ENCODE measurements around the gene TMEM61.

TMEM61 gene

DNA sequence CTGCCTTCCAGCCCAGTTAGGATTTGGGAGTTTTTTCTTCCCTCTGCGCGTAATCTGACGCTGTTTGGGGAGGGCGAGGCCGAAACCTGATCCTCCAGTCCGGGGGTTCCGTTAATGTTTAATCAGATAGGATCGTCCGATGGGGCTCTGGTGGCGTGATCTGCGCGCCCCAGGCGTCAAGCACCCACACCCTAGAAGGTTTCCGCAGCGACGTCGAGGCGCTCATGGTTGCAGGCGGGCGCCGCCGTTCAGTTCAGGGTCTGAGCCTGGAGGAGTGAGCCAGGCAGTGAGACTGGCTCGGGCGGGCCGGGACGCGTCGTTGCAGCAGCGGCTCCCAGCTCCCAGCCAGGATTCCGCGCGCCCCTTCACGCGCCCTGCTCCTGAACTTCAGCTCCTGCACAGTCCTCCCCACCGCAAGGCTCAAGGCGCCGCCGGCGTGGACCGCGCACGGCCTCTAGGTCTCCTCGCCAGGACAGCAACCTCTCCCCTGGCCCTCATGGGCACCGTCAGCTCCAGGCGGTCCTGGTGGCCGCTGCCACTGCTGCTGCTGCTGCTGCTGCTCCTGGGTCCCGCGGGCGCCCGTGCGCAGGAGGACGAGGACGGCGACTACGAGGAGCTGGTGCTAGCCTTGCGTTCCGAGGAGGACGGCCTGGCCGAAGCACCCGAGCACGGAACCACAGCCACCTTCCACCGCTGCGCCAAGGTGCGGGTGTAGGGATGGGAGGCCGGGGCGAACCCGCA is 59.1 kb downstream of the TMEM61 start, which contains the start of gene PCSK9:
Gene PCSK9 (plus strand): TSS at position 207 of the 741 bp plus-strand sequence. CDS start 290 bp downstream, at position 497.
- H3K9me3 Mint-ChIP-seq, result no peaks in the 10 kb centered on the region
- peak; percentile 82 for DNase-seq
- peaks cover 81% of the 10 kb centered on the region for H3K4me1 Mint-ChIP-seq
- peaks cover 17% of the 10 kb centered on the region for H3K36me3 Mint-ChIP-seq (ENCODE audit: low read depth)
- peak within 1 kb of the TSS; percentile 91 for H3K4me3 Mint-ChIP-seq
- no peak within 1 kb of the TSS for H3K27ac Mint-ChIP-seq
- TF ChIP-seq, protein P1, sequence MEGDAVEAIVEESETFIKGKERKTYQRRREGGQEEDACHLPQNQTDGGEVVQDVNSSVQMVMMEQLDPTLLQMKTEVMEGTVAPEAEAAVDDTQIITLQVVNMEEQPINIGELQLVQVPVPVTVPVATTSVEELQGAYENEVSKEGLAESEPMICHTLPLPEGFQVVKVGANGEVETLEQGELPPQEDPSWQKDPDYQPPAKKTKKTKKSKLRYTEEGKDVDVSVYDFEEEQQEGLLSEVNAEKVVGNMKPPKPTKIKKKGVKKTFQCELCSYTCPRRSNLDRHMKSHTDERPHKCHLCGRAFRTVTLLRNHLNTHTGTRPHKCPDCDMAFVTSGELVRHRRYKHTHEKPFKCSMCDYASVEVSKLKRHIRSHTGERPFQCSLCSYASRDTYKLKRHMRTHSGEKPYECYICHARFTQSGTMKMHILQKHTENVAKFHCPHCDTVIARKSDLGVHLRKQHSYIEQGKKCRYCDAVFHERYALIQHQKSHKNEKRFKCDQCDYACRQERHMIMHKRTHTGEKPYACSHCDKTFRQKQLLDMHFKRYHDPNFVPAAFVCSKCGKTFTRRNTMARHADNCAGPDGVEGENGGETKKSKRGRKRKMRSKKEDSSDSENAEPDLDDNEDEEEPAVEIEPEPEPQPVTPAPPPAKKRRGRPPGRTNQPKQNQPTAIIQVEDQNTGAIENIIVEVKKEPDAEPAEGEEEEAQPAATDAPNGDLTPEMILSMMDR (IDR thresholded peaks at IDR 0.05), result no peak
- peaks cover 45% of the 10 kb centered on the region for H3K27me3 Mint-ChIP-seq (ENCODE audit: low read depth, poor library complexity)

GRCh38 chr1:55040083-55040932 is 59.9 kb downstream of the TMEM61 start:
- TF ChIP-seq, protein P1 (IDR thresholded peaks at IDR 0.05), result no peak
- peaks cover 43% of the 10 kb centered on the region for H3K27me3 Mint-ChIP-seq (ENCODE audit: low read depth, poor library complexity)
- no peak overlapping the region for H3K27ac Mint-ChIP-seq
- DNase-seq, result peak; percentile 43
- peak overlapping the region; percentile 91 for H3K4me3 Mint-ChIP-seq
- peaks cover 73% of the 10 kb centered on the region for H3K4me1 Mint-ChIP-seq
- no peaks in the 10 kb centered on the region for H3K9me3 Mint-ChIP-seq
- peaks cover 17% of the 10 kb centered on the region for H3K36me3 Mint-ChIP-seq (ENCODE audit: low read depth)

GRCh38 chr1:55040933-55041494 is 60.6 kb downstream of the TMEM61 start:
- Mint-ChIP-seq H3K4me3 (peak overlapping the region; percentile 91), H3K27me3 (ENCODE audit: low read depth, poor library complexity) (peaks cover 38% of the 10 kb centered on the region), H3K27ac (no peak overlapping the region), H3K36me3 (ENCODE audit: low read depth) (peaks cover 17% of the 10 kb centered on the region), H3K9me3 (no peaks in the 10 kb centered on the region), H3K4me1 (peaks cover 66% of the 10 kb centered on the region)
- DNase-seq, result no peak
- TF ChIP-seq, protein P1 (IDR thresholded peaks at IDR 0.05), result no peak

DNA sequence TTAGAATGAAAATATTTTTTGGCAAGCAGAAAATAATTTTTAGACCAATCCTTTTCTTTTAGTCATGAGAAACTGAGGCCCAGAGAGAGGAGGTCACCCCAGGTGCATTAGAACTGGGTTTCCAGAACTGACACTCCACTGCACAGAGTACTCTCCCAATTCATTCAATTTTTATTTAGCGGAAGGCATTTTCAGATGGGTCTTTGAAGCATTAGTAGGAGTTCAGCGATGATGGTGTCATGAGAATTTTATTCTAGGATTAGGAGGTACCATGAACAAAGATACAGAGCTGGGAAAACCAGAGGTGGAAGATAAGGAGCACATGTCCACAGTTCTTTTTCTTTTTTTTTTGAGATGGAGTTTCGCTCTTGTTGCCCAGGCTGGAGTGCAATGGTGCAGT is 61.2 kb downstream of the TMEM61 start:
- H3K27me3 Mint-ChIP-seq (ENCODE audit: low read depth, poor library complexity), result peaks cover 36% of the 10 kb centered on the region
- H3K9me3 Mint-ChIP-seq, result no peaks in the 10 kb centered on the region
- H3K36me3 Mint-ChIP-seq (ENCODE audit: low read depth), result peaks cover 17% of the 10 kb centered on the region
- peak overlapping the region; percentile 91 for H3K4me3 Mint-ChIP-seq
- TF ChIP-seq, protein P1 (IDR thresholded peaks at IDR 0.05), result no peak
- no peak overlapping the region for H3K27ac Mint-ChIP-seq
- peaks cover 60% of the 10 kb centered on the region for H3K4me1 Mint-ChIP-seq
- no peak for DNase-seq

All from nephron progenitor cell (in vitro differentiated cells).